ENCODE measurements around the gene ARHGAP15. TPM values are rescaled to one million over a fixed set of nuclear protein-coding genes. Genes with fewer than 3 reads are reported as not detected.

Gene ARHGAP15
- total RNA-seq, 1 experiment from 2014 or later, result 0.41 TPM

DNA sequence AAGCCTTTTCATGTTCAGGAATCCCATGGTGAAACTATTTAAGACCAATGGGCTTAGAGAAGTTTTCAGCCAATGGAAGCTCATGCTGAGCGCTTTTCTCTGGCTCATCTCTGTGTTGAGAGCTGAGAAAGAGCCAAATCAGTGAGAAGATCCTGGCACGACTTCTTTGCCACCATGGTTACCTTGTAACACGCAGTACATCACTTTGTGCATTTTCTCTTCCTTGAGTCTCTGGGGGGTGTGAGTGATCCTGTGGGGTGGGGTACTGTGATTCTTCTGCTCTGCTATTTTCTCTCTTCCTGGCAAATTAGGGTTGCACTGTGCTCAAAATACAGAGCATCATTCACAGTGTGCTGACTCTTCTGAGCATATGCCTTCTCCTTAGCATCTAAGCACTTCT, 664.2 kb downstream of the ARHGAP15 start:
- POLR2A ChIA-PET, result no interaction called here
- no TSS peak for BruUV-seq (replicated peaks)
- TF ChIP-seq SIN3A (IDR thresholded peaks at IDR 0.05; ENCODE audit: borderline replicate concordance, insufficient read depth, low read depth, low read length) (no peak), CTCF (IDR thresholded peaks at IDR 0.05) (no peak), TCF7L2 (IDR thresholded peaks at IDR 0.05; ENCODE audit: low read depth, low read length) (no peak), POLR2AphosphoS5 (IDR thresholded peaks at IDR 0.05; ENCODE audit: low read depth, low read length) (no peak)
- TF ChIP-seq, protein P1, sequence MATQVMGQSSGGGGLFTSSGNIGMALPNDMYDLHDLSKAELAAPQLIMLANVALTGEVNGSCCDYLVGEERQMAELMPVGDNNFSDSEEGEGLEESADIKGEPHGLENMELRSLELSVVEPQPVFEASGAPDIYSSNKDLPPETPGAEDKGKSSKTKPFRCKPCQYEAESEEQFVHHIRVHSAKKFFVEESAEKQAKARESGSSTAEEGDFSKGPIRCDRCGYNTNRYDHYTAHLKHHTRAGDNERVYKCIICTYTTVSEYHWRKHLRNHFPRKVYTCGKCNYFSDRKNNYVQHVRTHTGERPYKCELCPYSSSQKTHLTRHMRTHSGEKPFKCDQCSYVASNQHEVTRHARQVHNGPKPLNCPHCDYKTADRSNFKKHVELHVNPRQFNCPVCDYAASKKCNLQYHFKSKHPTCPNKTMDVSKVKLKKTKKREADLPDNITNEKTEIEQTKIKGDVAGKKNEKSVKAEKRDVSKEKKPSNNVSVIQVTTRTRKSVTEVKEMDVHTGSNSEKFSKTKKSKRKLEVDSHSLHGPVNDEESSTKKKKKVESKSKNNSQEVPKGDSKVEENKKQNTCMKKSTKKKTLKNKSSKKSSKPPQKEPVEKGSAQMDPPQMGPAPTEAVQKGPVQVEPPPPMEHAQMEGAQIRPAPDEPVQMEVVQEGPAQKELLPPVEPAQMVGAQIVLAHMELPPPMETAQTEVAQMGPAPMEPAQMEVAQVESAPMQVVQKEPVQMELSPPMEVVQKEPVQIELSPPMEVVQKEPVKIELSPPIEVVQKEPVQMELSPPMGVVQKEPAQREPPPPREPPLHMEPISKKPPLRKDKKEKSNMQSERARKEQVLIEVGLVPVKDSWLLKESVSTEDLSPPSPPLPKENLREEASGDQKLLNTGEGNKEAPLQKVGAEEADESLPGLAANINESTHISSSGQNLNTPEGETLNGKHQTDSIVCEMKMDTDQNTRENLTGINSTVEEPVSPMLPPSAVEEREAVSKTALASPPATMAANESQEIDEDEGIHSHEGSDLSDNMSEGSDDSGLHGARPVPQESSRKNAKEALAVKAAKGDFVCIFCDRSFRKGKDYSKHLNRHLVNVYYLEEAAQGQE (IDR thresholded peaks at IDR 0.05; ENCODE audit: insufficient read depth in 1 of 2, low read depth in 2 of 2, low read length in 1 of 2), result no peak
- Histone ChIP-seq H3K9me3 (ENCODE audit: control insufficient read depth, insufficient read depth, low read depth, low read length) (no peaks in the 10 kb centered on the region), H3K4me1 (ENCODE audit: control insufficient read depth, insufficient read depth, low read length) (no peaks in the 10 kb centered on the region), H3K36me3 (ENCODE audit: control insufficient read depth, insufficient read depth, low read length) (no peaks in the 10 kb centered on the region), H3K27ac (ENCODE audit: low read length) (no peak overlapping the region), H3K27me3 (ENCODE audit: control insufficient read depth, insufficient read depth, low read length) (no peaks in the 10 kb centered on the region), H3K4me3 (ENCODE audit: low read depth in 2 of 2, low read length in 2 of 2) (no peak overlapping the region)
- intact Hi-C loops (cut with micrococcal nuclease; ENCODE audit: unreplicated experiment) (no loop called here), in situ Hi-C loops (cut with HindIII; ENCODE audit: low pct_unique_long_range_greater_than_20kb, low sequenced_read_pairs) (no loop called here)
- no peak for ATAC-seq
- DNase-seq (ENCODE audit: low read depth, low spot score), result no peak
- CTCF ChIA-PET, result no interaction called here

GRCh38 chr2:143796051-143796450, 666.8 kb downstream of the ARHGAP15 start:
- ATAC-seq, result no peak
- ChIA-PET CTCF (no interaction called here), POLR2A (no interaction called here)
- DNase-seq (ENCODE audit: low read depth, low spot score), result no peak
- Histone ChIP-seq H3K27ac (ENCODE audit: low read length) (no peak overlapping the region), H3K4me1 (ENCODE audit: control insufficient read depth, insufficient read depth, low read length) (no peaks in the 10 kb centered on the region), H3K36me3 (ENCODE audit: control insufficient read depth, insufficient read depth, low read length) (no peaks in the 10 kb centered on the region), H3K9me3 (ENCODE audit: control insufficient read depth, insufficient read depth, low read depth, low read length) (no peaks in the 10 kb centered on the region), H3K4me3 (ENCODE audit: low read depth in 2 of 2, low read length in 2 of 2) (no peak overlapping the region), H3K27me3 (ENCODE audit: control insufficient read depth, insufficient read depth, low read length) (no peaks in the 10 kb centered on the region)
- in situ Hi-C loops (cut with HindIII; ENCODE audit: low pct_unique_long_range_greater_than_20kb, low sequenced_read_pairs) (no loop called here), intact Hi-C loops (cut with micrococcal nuclease; ENCODE audit: unreplicated experiment) (no loop called here)
- no TSS peak for BruUV-seq (replicated peaks)
- TF ChIP-seq, protein P1 (IDR thresholded peaks at IDR 0.05; ENCODE audit: insufficient read depth in 1 of 2, low read depth in 2 of 2, low read length in 1 of 2), result no peak
- TF ChIP-seq CTCF (IDR thresholded peaks at IDR 0.05), result no peak
- no peak for TF ChIP-seq TCF7L2 (IDR thresholded peaks at IDR 0.05; ENCODE audit: low read depth, low read length)
- no peak for TF ChIP-seq SIN3A (IDR thresholded peaks at IDR 0.05; ENCODE audit: borderline replicate concordance, insufficient read depth, low read depth, low read length)
- no peak for TF ChIP-seq POLR2AphosphoS5 (IDR thresholded peaks at IDR 0.05; ENCODE audit: low read depth, low read length)
